HG03354 (cell line): ENCODE measurements around the gene P4HA3.

Source experiments
- ATAC-seq: cut with Tn5 transposase; IDR thresholded peaks from one replicate; pipeline ENCODE4 v1.9.1; 2021; ENCODE audit warnings: mild to moderate bottlenecking; ENCODE audit not compliant: unreplicated experiment, poor library complexity, severe bottlenecking

Gene P4HA3

GRCh38 chr11:74272276-74272675 lies 39.2 kb downstream of the P4HA3 start:
- no peak for ATAC-seq

GRCh38 chr11:74269161-74269811 lies 42.2 kb downstream of the P4HA3 start:
- no peak for ATAC-seq

DNA sequence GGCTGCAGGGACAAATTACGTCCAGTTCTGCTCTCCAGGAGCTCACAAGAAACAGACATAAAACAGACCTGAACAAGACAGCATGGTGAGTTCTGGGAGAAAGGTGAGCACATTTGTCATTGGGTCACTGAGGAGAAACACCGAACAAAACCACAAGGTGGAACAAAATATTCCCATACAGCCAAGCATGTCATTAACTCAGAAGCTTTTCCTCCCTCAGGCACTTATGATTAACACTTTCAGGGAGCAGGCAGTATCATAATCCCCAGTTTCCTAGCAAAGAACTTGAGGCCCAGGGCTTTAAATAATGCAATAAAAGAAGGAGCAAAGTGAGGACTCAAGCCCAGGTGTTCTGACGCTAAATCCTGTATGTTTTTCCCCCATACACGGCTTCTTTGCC lies 43.0 kb downstream of the P4HA3 start:
- ATAC-seq: no peak

DNA sequence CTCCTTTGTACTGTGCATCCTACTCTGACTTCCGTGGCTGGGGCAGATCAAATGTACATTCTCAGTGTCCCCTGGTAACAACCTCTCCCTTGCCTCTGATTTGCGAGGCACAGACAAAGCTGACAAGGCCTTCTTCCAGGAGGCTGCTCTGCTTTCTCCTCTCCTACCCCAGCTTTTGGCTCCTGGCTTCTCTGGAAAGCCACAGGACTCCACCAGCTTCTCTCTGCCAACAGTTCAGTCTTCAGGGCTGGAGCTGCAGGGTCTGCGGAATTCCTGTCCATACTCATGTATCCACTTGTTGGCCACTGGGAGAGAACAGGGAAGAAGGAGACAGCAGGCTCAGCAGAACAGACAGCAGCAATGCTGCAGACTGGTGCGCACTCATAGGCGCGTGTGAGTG lies 44.4 kb downstream of the P4HA3 start:
- ATAC-seq: no peak

- no peak for ATAC-seq
Observed at GRCh38 chr11:74265256-74265655, 46.2 kb downstream of the P4HA3 start.

DNA sequence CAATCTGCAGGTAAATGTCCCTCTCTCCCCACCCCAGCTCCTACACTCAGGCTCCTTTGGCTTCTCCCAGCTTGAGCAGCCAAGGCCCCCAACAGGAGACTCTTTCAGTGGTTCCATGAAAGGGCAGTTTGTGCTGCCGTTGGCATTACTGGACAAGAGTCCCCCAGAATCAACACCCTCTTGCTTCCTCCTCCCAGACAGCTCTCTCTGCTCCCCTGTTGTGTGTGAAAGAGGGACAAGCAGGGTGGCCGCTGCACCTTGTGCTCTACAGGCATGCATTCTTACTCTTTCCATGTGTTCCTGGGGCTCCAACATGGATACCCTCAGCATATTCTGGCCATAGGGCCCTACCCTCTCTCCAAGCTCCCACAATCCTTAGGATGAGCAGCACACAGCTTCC lies 48.7 kb downstream of the P4HA3 start:
- no peak for ATAC-seq

GRCh38 chr11:74257959-74258553 lies 53.4 kb downstream of the P4HA3 start:
- no peak for ATAC-seq

- ATAC-seq: no peak
Observed at GRCh38 chr11:74256378-74257133, 54.9 kb downstream of the P4HA3 start.

DNA sequence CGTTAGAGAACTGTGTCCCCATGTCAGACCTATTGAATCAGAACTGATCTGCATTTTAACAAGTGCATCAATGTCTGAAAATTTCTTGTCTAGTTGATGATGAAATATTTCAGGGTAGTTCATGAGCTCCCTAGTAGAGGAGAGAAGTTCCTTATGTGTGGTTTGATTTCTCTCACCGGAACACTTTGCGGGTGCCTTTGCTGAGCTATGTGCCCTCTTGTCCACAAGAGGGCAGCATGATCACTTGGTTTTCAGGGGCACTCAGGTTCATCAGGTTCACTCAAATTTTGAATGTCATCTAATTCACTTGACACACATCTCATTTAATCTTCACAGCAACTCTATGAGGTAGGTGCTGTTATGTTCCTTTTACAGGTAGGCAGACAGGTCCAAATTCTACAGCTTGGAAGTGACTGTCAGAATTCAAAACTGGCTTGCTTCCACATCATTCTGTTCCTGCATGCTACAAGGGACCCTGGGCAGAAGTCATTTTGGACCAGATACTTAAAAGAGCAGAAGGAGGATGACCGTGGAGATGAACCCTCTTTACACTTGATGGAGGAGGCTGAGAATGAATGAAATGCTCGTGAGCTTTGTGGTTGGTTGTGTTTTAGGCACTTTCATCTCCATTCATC lies 55.6 kb downstream of the P4HA3 start:
- no peak for ATAC-seq

DNA sequence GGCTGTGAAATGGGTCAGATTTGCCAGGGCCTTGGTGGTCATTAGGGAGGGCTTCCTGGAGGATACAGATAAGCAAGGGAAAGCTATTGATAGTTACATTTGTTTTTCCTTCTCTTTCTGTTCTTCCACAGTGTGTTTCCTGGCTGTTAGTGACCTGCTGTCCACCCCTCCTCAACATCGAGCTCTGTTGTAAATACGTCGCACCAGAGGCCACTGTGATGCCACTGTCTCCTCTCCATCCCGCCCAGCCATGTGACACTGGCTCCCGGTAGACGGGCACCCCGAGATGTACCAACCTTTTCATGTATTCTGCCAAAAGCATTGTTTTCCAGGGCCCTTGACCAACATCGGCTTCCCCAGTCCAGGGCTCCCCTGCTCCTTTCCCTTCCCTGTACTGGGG lies 58.1 kb downstream of the P4HA3 start:
- ATAC-seq: no peak

DNA sequence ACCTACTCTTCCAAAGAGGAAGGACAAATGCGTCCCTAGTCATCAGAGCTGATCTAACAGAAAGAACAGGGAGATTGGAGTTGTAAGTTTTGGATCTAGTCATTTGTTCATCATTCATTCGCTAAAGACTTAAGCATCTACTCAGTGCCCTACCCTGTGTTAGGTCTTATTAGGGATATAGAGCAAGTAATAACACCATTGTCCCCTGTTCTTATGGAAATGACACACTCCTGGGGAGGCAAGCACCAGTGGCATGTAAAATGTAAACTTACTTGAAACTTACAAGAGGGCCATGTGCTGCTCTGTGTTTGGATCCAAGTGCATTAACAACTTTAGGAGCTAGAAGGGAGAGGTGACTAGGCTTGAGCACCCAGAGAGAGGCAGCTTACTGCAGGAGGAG lies 61.9 kb downstream of the P4HA3 start:
- ATAC-seq: no peak

- ATAC-seq: no peak
Observed at GRCh38 chr11:74248469-74248868, 63.0 kb downstream of the P4HA3 start.

- ATAC-seq: no peak
Observed at GRCh38 chr11:74238243-74238642, 73.2 kb downstream of the P4HA3 start.

GRCh38 chr11:74237541-74237940 lies 73.9 kb downstream of the P4HA3 start:
- no peak for ATAC-seq

- ATAC-seq: no peak
Observed at GRCh38 chr11:74235121-74235520, 76.3 kb downstream of the P4HA3 start.

GRCh38 chr11:74233683-74234082 lies 77.8 kb downstream of the P4HA3 start:
- ATAC-seq: no peak

DNA sequence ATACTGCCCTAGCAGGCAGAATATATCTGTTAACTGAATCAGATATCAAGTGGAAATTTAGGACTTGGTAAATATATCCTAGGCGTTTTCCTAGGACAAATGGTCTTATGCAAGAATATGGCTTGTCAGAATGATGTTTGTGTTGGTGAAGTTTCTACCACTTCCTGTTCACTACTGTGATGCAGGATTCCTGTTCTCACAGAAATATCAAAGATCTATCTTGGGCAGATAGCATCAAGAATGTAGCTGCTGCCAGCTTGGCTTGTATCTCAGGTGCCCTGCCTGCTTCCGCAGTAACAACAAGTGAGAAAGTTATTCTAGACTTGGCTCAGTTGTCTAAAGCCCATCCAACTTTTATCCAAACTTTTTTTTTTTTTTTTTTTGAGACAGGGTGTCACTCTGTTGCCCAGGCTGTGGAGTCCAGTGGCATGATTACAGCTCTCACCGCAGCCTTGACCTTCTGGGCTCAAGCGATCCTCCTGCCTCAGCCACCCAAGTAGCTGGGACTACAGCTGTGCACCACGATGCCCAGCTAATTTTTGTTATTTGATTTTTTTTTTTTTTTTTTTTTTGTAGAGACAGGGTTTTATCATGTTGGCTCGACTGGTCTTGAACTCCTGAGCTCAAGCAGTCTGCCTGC lies 79.0 kb downstream of the P4HA3 start:
- ATAC-seq: no peak

DNA sequence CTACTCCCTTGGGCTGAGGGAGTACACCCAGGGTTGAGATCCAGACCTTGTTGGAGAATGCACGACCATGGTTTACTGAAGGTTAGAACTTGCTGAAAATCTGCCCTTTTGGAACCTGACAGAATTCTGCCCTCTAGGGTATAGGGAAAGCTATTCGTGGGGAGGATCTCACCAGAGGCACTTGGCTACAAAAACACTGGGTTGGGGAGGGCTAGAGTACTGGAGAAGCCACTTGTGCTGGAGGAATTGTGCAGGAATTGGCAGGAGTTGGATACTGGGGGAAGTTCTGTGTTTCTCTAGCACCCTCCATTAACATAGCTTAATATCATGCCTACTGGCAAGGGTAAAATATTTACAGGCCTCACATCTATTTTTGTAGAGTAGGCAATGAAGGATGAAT lies 84.5 kb downstream of the P4HA3 start:
- no peak for ATAC-seq

DNA sequence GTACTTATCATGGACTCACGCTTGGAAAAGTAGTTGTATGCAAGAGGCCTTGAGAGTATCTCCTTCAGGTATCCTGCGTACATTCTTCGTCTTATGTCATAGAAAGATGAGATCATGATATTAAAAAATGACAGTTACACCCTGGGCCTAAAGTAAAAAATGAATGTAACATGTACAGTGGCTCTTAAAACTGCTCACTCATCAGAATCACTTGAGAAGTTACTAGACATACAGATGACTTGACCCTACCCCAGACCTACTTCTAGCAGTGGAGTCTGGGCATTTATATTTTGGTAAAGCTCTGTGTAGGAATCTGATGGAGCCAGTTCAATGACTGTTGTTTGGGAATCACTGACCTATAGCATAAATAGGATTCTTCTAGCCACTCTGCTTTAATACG lies 85.9 kb downstream of the P4HA3 start:
- ATAC-seq: no peak

DNA sequence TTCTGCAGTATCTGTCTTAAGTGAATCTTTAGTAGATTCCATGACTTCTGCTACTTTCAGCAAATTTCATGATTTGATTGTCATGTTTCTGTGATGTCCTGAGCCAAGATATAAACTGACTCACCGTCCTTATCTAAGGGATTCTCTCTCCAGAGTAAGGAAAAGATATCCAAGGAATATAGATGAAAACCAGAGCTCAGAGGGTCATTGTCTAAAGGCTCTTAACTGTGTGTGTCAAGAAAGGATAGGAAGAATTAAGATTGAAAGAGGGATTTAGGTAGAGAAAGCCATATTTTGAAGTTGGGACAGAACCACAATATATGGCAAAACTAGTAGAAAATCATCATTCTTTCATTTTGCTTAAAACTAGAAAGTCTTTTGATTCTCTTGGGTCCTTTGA lies 89.6 kb downstream of the P4HA3 start:
- ATAC-seq: no peak
